Panc1 (cell line): Measurements from ENCODE around the gene MEIOB. TPM values are rescaled to one million over a fixed set of nuclear protein-coding genes. Genes with fewer than 3 reads are reported as not detected.

Experiments used
- ATAC-seq: fragments of 200-7000 bp; cut with Tn5 transposase; 2 replicates; pipeline ENCODE4 v1.9.1; 2020; ENCODE audit warnings: mild to moderate bottlenecking, moderate library complexity
- BruUV-seq: library from RNA; stranded (reverse); fragments of 400-500 nt; replicated peaks from 2 replicates; lab custom pipeline; 2021; lab: Mats Ljungman, UMichigan
- CTCF ChIA-PET: fragments of 300-600 bp; sonication (Branson Sonifier 250); formaldehyde crosslinking; loops from one replicate; lab custom pipeline; 2022; ENCODE audit warnings: antibody characterized with exemption; lab: Charles Lee
- POLR2A ChIA-PET: fragments of 300-600 bp; sonication (Branson Sonifier 250); formaldehyde crosslinking; loops from one replicate; lab custom pipeline; 2022; ENCODE audit warnings: antibody characterized with exemption; lab: Charles Lee
- DNase-seq: peaks from one replicate; pipeline ENCODE4 v3.0.0-alpha.2; 2010; ENCODE audit warnings: low read depth, low spot score
- H3K27ac ChIP-seq: 2 replicates; pipeline ENCODE4 v1.5.1; 2011; ENCODE audit warnings: mild to moderate bottlenecking, low read length, inconsistent platforms
- H3K27me3 ChIP-seq: fragments of 200-500 bp; sonication (Bioruptor generic); 2 replicates; pipeline ENCODE4 v1.6.0; 2014; ENCODE audit warnings: low read length, inconsistent platforms; ENCODE audit not compliant: control insufficient read depth, insufficient read depth
- H3K36me3 ChIP-seq: fragments of 200-500 bp; sonication (Bioruptor generic); 2 replicates; pipeline ENCODE4 v1.5.1; 2014; ENCODE audit warnings: inconsistent platforms, mild to moderate bottlenecking, low read length, moderate library complexity; ENCODE audit not compliant: control insufficient read depth, insufficient read depth
- H3K4me1 ChIP-seq: 2 replicates; pipeline ENCODE4 v1.5.1; 2011; ENCODE audit warnings: inconsistent platforms, mild to moderate bottlenecking, low read length, moderate library complexity; ENCODE audit not compliant: control insufficient read depth, insufficient read depth
- H3K4me3 ChIP-seq, 2 experiments: 2 replicates each; pipeline ENCODE4 v1.5.1; 2011 to 2012; ENCODE audit warnings: low read depth in 2 of 2, low read length in 2 of 2, mild to moderate bottlenecking in 2 of 2, inconsistent platforms in 1 of 2, moderate library complexity in 1 of 2
- H3K9me3 ChIP-seq: fragments of 200-500 bp; sonication (Bioruptor generic); 2 replicates; pipeline ENCODE4 v1.5.1; 2014; ENCODE audit warnings: low read depth, mild to moderate bottlenecking, inconsistent platforms, low read length, moderate library complexity; ENCODE audit not compliant: control insufficient read depth, insufficient read depth
- CTCF ChIP-seq: fragments of 450-650 bp; IDR thresholded peaks from 2 replicates; pipeline ENCODE4 v1.5.1; 2017; ENCODE audit warnings: mild to moderate bottlenecking
- POLR2AphosphoS5 ChIP-seq: IDR thresholded peaks from 2 replicates; pipeline ENCODE4 v1.6.1; 2012; ENCODE audit warnings: mild to moderate bottlenecking, low read depth, low read length, moderate library complexity
- REST ChIP-seq, 2 experiments: IDR thresholded peaks; 2 replicates each; pipeline ENCODE4 v1.6.1; 2011 to 2012; ENCODE audit warnings: low read depth in 2 of 2, control low read depth in 1 of 2, low read length in 1 of 2, mild to moderate bottlenecking in 1 of 2, moderate library complexity in 1 of 2; ENCODE audit not compliant: insufficient read depth in 1 of 2
- SIN3A ChIP-seq: IDR thresholded peaks from 2 replicates; pipeline ENCODE4 v1.6.1; 2012; ENCODE audit warnings: low read depth, mild to moderate bottlenecking, low read length, moderate library complexity, borderline replicate concordance; ENCODE audit not compliant: insufficient read depth
- TCF7L2 ChIP-seq: IDR thresholded peaks from 2 replicates; pipeline ENCODE4 v1.6.1; 2011; ENCODE audit warnings: mild to moderate bottlenecking, low read depth, low read length, inconsistent platforms
- in situ Hi-C: cut with HindIII; loops from 2 replicates; pipeline ENCODE4 v1.10.0; 2016; ENCODE audit warnings: low sequenced_read_pairs, low pct_unique_long_range_greater_than_20kb
- intact Hi-C: fragments of 100-400 bp; cut with micrococcal nuclease; formaldehyde crosslinking; loops from one replicate; pipeline ENCODE4 v1.10.0; 2022; ENCODE audit not compliant: unreplicated experiment
- total RNA-seq: library from RNA; stranded (reverse); gene quantifications from one replicate; pipeline ENCODE4 v1.2.1, GENCODE V29; 2021; ENCODE audit not compliant: unreplicated experiment

MEIOB gene
- total RNA-seq, 1 experiment from 2014 or later, result not detected

- Histone ChIP-seq H3K27ac (no peak overlapping the region), H3K36me3 (no peaks in the 10 kb centered on the region), H3K27me3 (no peaks in the 10 kb centered on the region), H3K4me1 (0 out of 2 replicates have a peak, but pooled peaks cover 7% of the 10 kb centered on the region), H3K4me3 (no peak overlapping the region), H3K9me3 (no peaks in the 10 kb centered on the region)
- TF ChIP-seq SIN3A, result no peak
- no peak for TF ChIP-seq REST (IDR thresholded peaks at IDR 0.05; ENCODE audit: insufficient read depth in 1 of 2, low read depth in 2 of 2, low read length in 1 of 2)
- TF ChIP-seq POLR2AphosphoS5, result no peak
- TF ChIP-seq CTCF, result no peak
- CTCF ChIA-PET, result no interaction called here
- DNase-seq (no peak), ATAC-seq (no peak)
- in situ Hi-C loops, result no loop called here
- POLR2A ChIA-PET, result no interaction called here
- BruUV-seq, result no TSS peak
- intact Hi-C loops, result no loop called here
These were observed 51.6 kb downstream of the MEIOB start for GRCh38 chr16:1820096-1820945.

- ChIA-PET CTCF (no interaction called here), POLR2A (no interaction called here)
- H3K27ac ChIP-seq, result no peak overlapping the region
- intact Hi-C loops (no loop called here), in situ Hi-C loops (no loop called here)
- TF ChIP-seq TCF7L2 (no peak), CTCF (no peak), SIN3A (no peak), REST (IDR thresholded peaks at IDR 0.05; ENCODE audit: insufficient read depth in 1 of 2, low read depth in 2 of 2, low read length in 1 of 2) (no peak), POLR2AphosphoS5 (no peak)
- H3K4me1 ChIP-seq, result 0 out of 2 replicates have a peak, but pooled peaks cover 6% of the 10 kb centered on the region
- DNase-seq (no peak), ATAC-seq (no peak)
- H3K4me3 ChIP-seq, result no peak overlapping the region
- BruUV-seq, result no TSS peak
- no peaks in the 10 kb centered on the region for H3K9me3 ChIP-seq
- H3K36me3 ChIP-seq, result no peaks in the 10 kb centered on the region
- H3K27me3 ChIP-seq, result no peaks in the 10 kb centered on the region
These were observed 52.4 kb downstream of the MEIOB start for GRCh38 chr16:1819611-1820010.
